ENCODE results near the gene CIDEB. TPM values are rescaled to one million over a fixed set of nuclear protein-coding genes. Genes with fewer than 3 reads are reported as not detected.

Gene CIDEB
- total and polyA plus RNA-seq, 2 of the 13 experiments (the other 11 are each of a cell fraction or from before 2014, with no cell fraction given), result 35.8 to 110 TPM

GRCh38 chr14:24263848-24264247, 43.9 kb downstream of the CIDEB start:
- 87% methylated on average over 6 of the region's 6 CpGs for WGBS (ENCODE audit: low lambda C conversion rate)
- ChIA-PET POLR2A (interaction anchor here (1.6 to 16.5 kb wide), 3 partner anchors 12 to 44 kb away, joined by 7 to 435 read pairs (median 23); partner anchors contain the start of genes CIDEB and TINF2), CTCF (ENCODE audit: low intra/inter-chr PET ratio, low total read pairs) (no interaction called here)
- no peaks in the 10 kb centered on the region for H3K27me3 ChIP-seq (ENCODE audit: control insufficient read depth in 1 of 2, insufficient read depth in 2 of 2, low read length in 2 of 2)
- no peak for DNase-seq (ENCODE audit: low spot score)
- H4K20me1 ChIP-seq (ENCODE audit: insufficient read depth, low read length), result no peaks in the 10 kb centered on the region
- TF ChIP-seq RBFOX2 (IDR thresholded peaks at IDR 0.05; ENCODE audit: low read depth, low read length) (peak; percentile 4; the same call in 1 of the 2 replicates), ZNF343 (CRISPR knock-in tag; IDR thresholded peaks at IDR 0.05) (0 out of 2 replicates have a peak, but pooled peaks have one; percentile 39), ZFX (CRISPR knock-in tag; IDR thresholded peaks at IDR 0.05; ENCODE audit: low read depth) (no peak)
- H3K4me1 ChIP-seq (ENCODE audit: insufficient read depth, low read length), result peaks cover 13% of the 10 kb centered on the region
- H3K4me3 ChIP-seq (replicated peaks in 1 of 3; ENCODE audit: insufficient read depth in 1 of 3, low read depth in 2 of 3, low read length in 3 of 3), result no peak overlapping the region
- H3K27ac ChIP-seq (ENCODE audit: extremely low read length, insufficient read depth, low read length), result no peak overlapping the region
- no peaks in the 10 kb centered on the region for H3K79me2 ChIP-seq (ENCODE audit: insufficient read depth, low read length)
- in situ Hi-C loops (cut with HindIII; ENCODE audit: extremely low pct_ligation_motif_present, low pct_unique_long_range_greater_than_20kb) (no loop called here), intact Hi-C loops (cut with micrococcal nuclease; ENCODE audit: unreplicated experiment) (no loop called here)
- peaks cover 19 to 33% of the 10 kb centered on the region in 2 experiments; a peak in 4 of 5 replicates for H3K36me3 ChIP-seq (replicated peaks in 1 of 2; ENCODE audit: control insufficient read depth in 1 of 2, insufficient read depth in 2 of 2, low read length in 2 of 2)
- H3K9me3 ChIP-seq (ENCODE audit: low read length), result no peaks in the 10 kb centered on the region
- peak overlapping the region; percentile 5; the same call in 1 of the 2 replicates for H3K9ac ChIP-seq (ENCODE audit: insufficient read depth, low read depth, low read length)
- no peak for FAIRE-seq
- ATAC-seq, result no peak
- BruUV-seq (replicated peaks), result no TSS peak
- no peak overlapping the region for H3K4me2 ChIP-seq (ENCODE audit: low read depth, low read length)
- no peak overlapping the region for H2AFZ ChIP-seq (ENCODE audit: low read length)

- no TSS peak for BruUV-seq (replicated peaks)
- H3K4me2 ChIP-seq (ENCODE audit: low read depth, low read length), result no peak within 1 kb of the TSS
- FAIRE-seq (no peak), ATAC-seq (peak; percentile 1), DNase-seq (ENCODE audit: low spot score) (no peak)
- peaks cover 19 to 28% of the 10 kb centered on the region in 2 experiments; a peak in 4 of 5 replicates for H3K36me3 ChIP-seq (replicated peaks in 1 of 2; ENCODE audit: control insufficient read depth in 1 of 2, insufficient read depth in 2 of 2, low read length in 2 of 2)
- intact Hi-C loops (cut with micrococcal nuclease; ENCODE audit: unreplicated experiment), result no loop called here
- CTCF ChIA-PET (ENCODE audit: low intra/inter-chr PET ratio, low total read pairs), result no interaction called here
- H2AFZ ChIP-seq (ENCODE audit: low read length), result no peak within 1 kb of the TSS
- H3K9ac ChIP-seq (ENCODE audit: insufficient read depth, low read depth, low read length), result peak within 1 kb of the TSS; percentile 5; the same call in 1 of the 2 replicates
- no peak within 1 kb of the TSS for H3K4me3 ChIP-seq (replicated peaks in 1 of 3; ENCODE audit: insufficient read depth in 1 of 3, low read depth in 2 of 3, low read length in 3 of 3)
- in situ Hi-C loops (cut with HindIII; ENCODE audit: extremely low pct_ligation_motif_present, low pct_unique_long_range_greater_than_20kb), result no loop called here
- no peaks in the 10 kb centered on the region for H4K20me1 ChIP-seq (ENCODE audit: insufficient read depth, low read length)
- POLR2A ChIA-PET, result interaction anchor here (1.0 to 16.5 kb wide), 5 partner anchors 7 to 44 kb away, joined by 3 to 435 read pairs (median 23); partner anchors contain the start of genes CIDEB, DHRS1, NOP9 and RABGGTA
- H3K27ac ChIP-seq (ENCODE audit: extremely low read length, insufficient read depth, low read length), result no peak within 1 kb of the TSS
- peaks cover 13% of the 10 kb centered on the region for H3K4me1 ChIP-seq (ENCODE audit: insufficient read depth, low read length)
- H3K27me3 ChIP-seq (ENCODE audit: control insufficient read depth in 1 of 2, insufficient read depth in 2 of 2, low read length in 2 of 2), result no peaks in the 10 kb centered on the region
- no peaks in the 10 kb centered on the region for H3K9me3 ChIP-seq (ENCODE audit: low read length)
- 83% methylated on average over 14 of the region's 14 CpGs for WGBS (ENCODE audit: low lambda C conversion rate)
- H3K79me2 ChIP-seq (ENCODE audit: insufficient read depth, low read length), result no peaks in the 10 kb centered on the region
- TF ChIP-seq ZNF775 (CRISPR knock-in tag; IDR thresholded peaks at IDR 0.05; ENCODE audit: borderline replicate concordance) (no peak), ZNF180 (CRISPR knock-in tag; IDR thresholded peaks at IDR 0.05; ENCODE audit: borderline replicate concordance, low read depth) (no peak), AGO2 (optimal IDR thresholded peaks at IDR 0.05; ENCODE audit: low read depth, low read length) (peak; percentile 51), PRMT3 (CRISPR knock-in tag; IDR thresholded peaks at IDR 0.05; ENCODE audit: borderline replicate concordance, low read depth) (no peak), SMYD3 (CRISPR knock-in tag; IDR thresholded peaks at IDR 0.05) (no peak), NKX3-1 (CRISPR knock-in tag; IDR thresholded peaks at IDR 0.05) (no peak), PAWR (CRISPR knock-in tag; IDR thresholded peaks at IDR 0.05; ENCODE audit: borderline replicate concordance) (no peak), ZFYVE20 (CRISPR knock-in tag; IDR thresholded peaks at IDR 0.05; ENCODE audit: borderline replicate concordance, low read depth) (no peak), NR1H2 (CRISPR knock-in tag; IDR thresholded peaks at IDR 0.05; ENCODE audit: borderline replicate concordance, low read depth) (no peak), ZNF772 (CRISPR knock-in tag; IDR thresholded peaks at IDR 0.05) (no peak), BRCA1 (CRISPR knock-in tag; IDR thresholded peaks at IDR 0.05) (no peak), STAG1 (CRISPR knock-in tag; IDR thresholded peaks at IDR 0.05) (no peak), FOXO4 (CRISPR knock-in tag; conservative IDR thresholded peaks at IDR 0.05) (no peak), ZNF296 (CRISPR knock-in tag; conservative IDR thresholded peaks at IDR 0.05) (no peak)
Measured at GRCh38 chr14:24262821-24263733, 44.7 kb downstream of the CIDEB start, which contains the start of gene TGM1. Gene TGM1, minus strand, starts transcription at chr14:24263177. Its CDS starts 825 bp downstream, at chr14:24262352.

Measured in HepG2 (cell line).